Prostate gland (tissue), 2 donors: ENCODE results near the gene PRICKLE2. TPM values are rescaled to one million over a fixed set of nuclear protein-coding genes. Genes with fewer than 3 reads are reported as not detected.

ENCODE experiments used
- DNase-seq: peaks from one replicate; pipeline ENCODE4 v3.0.0-alpha.2; 2019; ENCODE audit warnings: low spot score
- H3K27ac ChIP-seq, 2 donors: fragments of 200-600 bp; sonication (generic); 2 replicates each; pipeline ENCODE4 v1.5.1; 2017 to 2019
- H3K27me3 ChIP-seq: fragments of 200-600 bp; sonication (generic); replicated peaks from 2 replicates; pipeline ENCODE4 v1.5.1; 2019; ENCODE audit not compliant: insufficient read depth
- H3K36me3 ChIP-seq, 2 donors: fragments of 200-600 bp; sonication (generic); 1 replicate in 1 of 2; 2 replicates in 1 of 2; pipeline versions ENCODE4 v1.5.1 to v1.8.1; 2017 to 2019
- H3K4me1 ChIP-seq: fragments of 200-600 bp; sonication (generic); replicated peaks from 2 replicates; pipeline ENCODE4 v1.5.1; 2019
- H3K4me3 ChIP-seq, 2 donors: fragments of 200-600 bp; sonication (generic); 2 replicates each; pipeline ENCODE4 v1.5.1; 2017 to 2019
- H3K9me3 ChIP-seq: fragments of 200-600 bp; sonication (generic); 2 replicates; pipeline ENCODE4 v1.5.1; 2017
- POLR2A ChIP-seq: fragments of 450-650 bp; IDR thresholded peaks from one replicate; pipeline ENCODE4 v1.6.1; 2016; ENCODE audit warnings: antibody characterized with exemption, mild to moderate bottlenecking
- POLR2AphosphoS5 ChIP-seq: sonication (generic); formaldehyde crosslinking; IDR thresholded peaks from one replicate; pipeline ENCODE4 v1.6.1; 2017; ENCODE audit warnings: antibody characterized with exemption
- WGBS: methylation state at CpG from one replicate; pipeline ENCODE4 v1.1.5; 2018; 5-methylcytosine and 5-hydroxymethylcytosine counted together
- intact Hi-C: fragments of 100-400 bp; cut with DNase I; formaldehyde crosslinking; loops from one replicate; pipeline ENCODE4 v1.14.2; 2022
- total RNA-seq, 2 donors: library from RNA; depleted of rRNA; stranded (reverse); fragments of >200 nt; gene quantifications; one replicate each; pipeline ENCODE4 v1.1.0, GENCODE V29; 2016
- TF ChIP-seq, protein P1 (sequence below), 4 experiments: fragments of 200-600 bp in 2 of 4; fragments of 450-650 bp in 2 of 4; sonication (generic) in 2 of 4; IDR thresholded peaks; 1 replicate in 3 of 4; 2 replicates in 1 of 4; pipeline ENCODE4 v1.5.1; 2016 to 2019; ENCODE audit warnings: antibody characterized with exemption in 4 of 4, mild to moderate bottlenecking in 2 of 4, moderate library complexity in 2 of 4

PRICKLE2 gene
- total RNA-seq, 2 donors from 2014 or later, result 11.9 to 21.0 TPM

DNA sequence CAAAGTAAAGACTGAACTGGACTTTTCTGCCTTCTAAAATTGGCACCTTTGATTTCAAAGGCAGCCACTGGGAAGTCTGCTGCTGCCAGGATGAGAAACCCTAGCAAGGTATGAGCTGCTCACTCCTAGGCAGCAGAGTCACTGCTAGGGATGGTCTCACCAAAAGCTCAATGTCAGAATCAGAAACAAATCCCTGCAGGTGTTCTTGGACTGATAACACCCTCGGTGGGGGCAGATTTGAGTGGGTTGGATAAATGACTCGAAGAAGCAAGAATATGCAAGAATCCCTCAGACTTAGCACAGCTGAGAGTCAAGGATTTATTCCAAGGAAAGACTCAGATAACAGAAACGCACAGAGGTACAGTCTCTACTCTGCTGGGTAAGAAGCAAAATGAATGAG lies 90.4 kb downstream of the PRICKLE2 start:
- H3K4me1 ChIP-seq, result no peaks in the 10 kb centered on the region
- intact Hi-C loops, result no loop called here
- no peaks in the 10 kb centered on the region for H3K27me3 ChIP-seq
- H3K9me3 ChIP-seq, result no peaks in the 10 kb centered on the region
- TF ChIP-seq, protein P1, sequence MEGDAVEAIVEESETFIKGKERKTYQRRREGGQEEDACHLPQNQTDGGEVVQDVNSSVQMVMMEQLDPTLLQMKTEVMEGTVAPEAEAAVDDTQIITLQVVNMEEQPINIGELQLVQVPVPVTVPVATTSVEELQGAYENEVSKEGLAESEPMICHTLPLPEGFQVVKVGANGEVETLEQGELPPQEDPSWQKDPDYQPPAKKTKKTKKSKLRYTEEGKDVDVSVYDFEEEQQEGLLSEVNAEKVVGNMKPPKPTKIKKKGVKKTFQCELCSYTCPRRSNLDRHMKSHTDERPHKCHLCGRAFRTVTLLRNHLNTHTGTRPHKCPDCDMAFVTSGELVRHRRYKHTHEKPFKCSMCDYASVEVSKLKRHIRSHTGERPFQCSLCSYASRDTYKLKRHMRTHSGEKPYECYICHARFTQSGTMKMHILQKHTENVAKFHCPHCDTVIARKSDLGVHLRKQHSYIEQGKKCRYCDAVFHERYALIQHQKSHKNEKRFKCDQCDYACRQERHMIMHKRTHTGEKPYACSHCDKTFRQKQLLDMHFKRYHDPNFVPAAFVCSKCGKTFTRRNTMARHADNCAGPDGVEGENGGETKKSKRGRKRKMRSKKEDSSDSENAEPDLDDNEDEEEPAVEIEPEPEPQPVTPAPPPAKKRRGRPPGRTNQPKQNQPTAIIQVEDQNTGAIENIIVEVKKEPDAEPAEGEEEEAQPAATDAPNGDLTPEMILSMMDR (IDR thresholded peaks at IDR 0.05), result no peak
- TF ChIP-seq POLR2AphosphoS5 (no peak), POLR2A (no peak)
- DNase-seq, result no peak
- no peak overlapping the region for H3K27ac ChIP-seq
- H3K36me3 ChIP-seq, result no peaks in the 10 kb centered on the region
- WGBS, result 79% methylated on average over 3 of the region's 3 CpGs
- no peak overlapping the region for H3K4me3 ChIP-seq

GRCh38 chr3:64133987-64134386 lies 91.3 kb downstream of the PRICKLE2 start:
- 90% methylated on average over 6 of the region's 6 CpGs for WGBS

GRCh38 chr3:64133272-64133671 lies 92.0 kb downstream of the PRICKLE2 start:
- no peaks in the 10 kb centered on the region for H3K36me3 ChIP-seq
- DNase-seq, result no peak
- WGBS, result 7% methylated on average over 2 of the region's 2 CpGs
- H3K4me1 ChIP-seq, result no peaks in the 10 kb centered on the region
- H3K27ac ChIP-seq, result no peak overlapping the region
- H3K4me3 ChIP-seq, result no peak overlapping the region
- no peak for TF ChIP-seq POLR2A
- TF ChIP-seq, protein P1 (IDR thresholded peaks at IDR 0.05), result no peak
- no peak for TF ChIP-seq POLR2AphosphoS5
- no peaks in the 10 kb centered on the region for H3K9me3 ChIP-seq
- intact Hi-C loops, result no loop called here
- H3K27me3 ChIP-seq, result no peaks in the 10 kb centered on the region

More at GRCh38 chr3:64133987-64134386, 91.3 kb downstream of the PRICKLE2 start:
- Histone ChIP-seq H3K36me3 (no peaks in the 10 kb centered on the region), H3K4me3 (no peak overlapping the region), H3K27me3 (no peaks in the 10 kb centered on the region), H3K27ac (no peak overlapping the region), H3K4me1 (no peaks in the 10 kb centered on the region), H3K9me3 (no peaks in the 10 kb centered on the region)
- DNase-seq, result no peak
- TF ChIP-seq POLR2A (no peak), POLR2AphosphoS5 (no peak)
- TF ChIP-seq, protein P1 (IDR thresholded peaks at IDR 0.05), result no peak
- intact Hi-C loops, result no loop called here

DNA sequence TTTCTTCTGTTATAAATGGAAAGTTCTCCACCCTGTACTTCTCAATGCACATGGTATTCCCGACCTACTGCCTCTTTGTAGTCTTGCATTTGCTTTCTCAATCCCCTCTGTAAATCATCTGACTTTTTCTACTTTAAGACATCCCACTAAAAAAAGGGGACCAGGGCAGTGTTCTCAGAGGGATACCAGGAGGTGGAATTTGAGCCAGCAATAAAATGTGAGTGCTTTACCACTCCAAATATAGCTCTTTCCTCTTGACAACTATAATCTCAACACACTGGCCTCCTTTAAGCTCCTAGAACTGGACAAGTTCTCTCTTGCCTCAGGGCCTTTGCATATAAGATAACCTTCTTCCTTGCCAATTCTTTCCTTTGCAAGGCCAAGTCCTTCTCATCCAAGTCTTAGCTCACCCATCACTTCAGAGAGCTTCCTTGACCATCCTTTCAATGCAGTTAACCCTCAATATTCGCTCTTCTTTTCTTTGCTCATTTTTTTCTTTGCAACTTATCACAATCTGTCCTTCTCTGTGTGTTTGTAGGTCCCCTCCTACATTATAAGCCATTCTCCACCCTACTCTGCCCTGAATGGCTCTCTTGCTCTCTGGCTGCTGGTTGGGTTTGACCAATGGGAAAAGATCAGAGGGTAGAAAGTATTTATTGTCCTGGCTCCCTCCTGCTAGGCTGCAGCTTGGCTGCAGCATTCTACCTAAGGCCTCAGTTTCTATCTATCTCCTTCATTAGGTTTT lies 93.4 kb downstream of the PRICKLE2 start:
- H3K27ac ChIP-seq, result no peak overlapping the region
- no peaks in the 10 kb centered on the region for H3K36me3 ChIP-seq

DNA sequence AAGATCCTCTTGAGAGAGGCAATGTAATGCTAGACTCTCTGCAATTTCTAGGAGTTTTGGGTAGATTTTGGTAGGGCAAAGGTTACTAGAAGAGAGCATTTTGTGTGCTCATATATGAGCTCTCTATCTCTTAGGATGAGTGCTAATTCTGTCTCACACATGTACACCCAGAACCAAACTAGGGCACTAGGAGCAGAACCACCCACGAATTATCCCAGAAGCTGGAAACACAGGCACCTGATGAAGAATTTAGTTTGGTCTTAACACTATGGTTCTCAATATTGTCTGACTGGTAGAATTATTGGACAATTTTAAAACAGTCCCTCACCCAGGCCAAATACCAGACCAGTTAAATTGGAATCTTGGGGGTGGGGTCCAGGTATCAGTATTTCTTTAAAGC lies 94.8 kb downstream of the PRICKLE2 start:
- Histone ChIP-seq H3K27me3 (no peaks in the 10 kb centered on the region), H3K4me1 (no peaks in the 10 kb centered on the region), H3K9me3 (no peaks in the 10 kb centered on the region), H3K36me3 (no peaks in the 10 kb centered on the region), H3K27ac (no peak overlapping the region), H3K4me3 (no peak overlapping the region)
- 88% methylated on average over 1 of the region's 1 CpG for WGBS
- intact Hi-C loops, result no loop called here
- TF ChIP-seq POLR2AphosphoS5 (no peak), POLR2A (no peak)
- TF ChIP-seq, protein P1 (IDR thresholded peaks at IDR 0.05), result no peak
- no peak for DNase-seq

More for the DNA sequence above, 93.4 kb downstream of the PRICKLE2 start:
- Histone ChIP-seq H3K27me3 (no peaks in the 10 kb centered on the region), H3K9me3 (no peaks in the 10 kb centered on the region), H3K4me3 (no peak overlapping the region), H3K4me1 (no peaks in the 10 kb centered on the region)
- no peak for DNase-seq
- intact Hi-C loops, result no loop called here
- TF ChIP-seq POLR2A, result no peak
- peak; percentile 38 for TF ChIP-seq POLR2AphosphoS5
- 45% methylated on average over 2 of the region's 2 CpGs for WGBS
